H1 (cell line): Measurements from ENCODE around the gene FOXF2. TPM values are rescaled to one million over a fixed set of nuclear protein-coding genes. Genes with fewer than 3 reads are reported as not detected.

ENCODE experiments used
- EZH2 ChIP-seq: fragments of 200-600 bp; sonication (generic); IDR thresholded peaks from 2 replicates; pipeline ENCODE4 v1.7.1; 2012; ENCODE audit warnings: low read depth, mild to moderate bottlenecking, moderate library complexity, low read length, inconsistent platforms; ENCODE audit not compliant: severe bottlenecking
- GABPA ChIP-seq: IDR thresholded peaks from 2 replicates; pipeline ENCODE4 v1.6.1; 2011; ENCODE audit warnings: mild to moderate bottlenecking, low read length, moderate library complexity, borderline replicate concordance; ENCODE audit not compliant: insufficient read depth
- KDM5A ChIP-seq: fragments of 200-600 bp; IDR thresholded peaks from 2 replicates; pipeline ENCODE4 v1.7.1; 2012; ENCODE audit warnings: mild to moderate bottlenecking, low read length, inconsistent platforms, mixed read lengths
- RBBP5 ChIP-seq: IDR thresholded peaks from 2 replicates; pipeline ENCODE4 v1.7.1; 2012; ENCODE audit warnings: low read depth, mild to moderate bottlenecking, inconsistent platforms, low read length, moderate library complexity, borderline replicate concordance
- TAF7 ChIP-seq: optimal IDR thresholded peaks from 2 replicates; pipeline ENCODE3; 2011; ENCODE audit warnings: low read depth, mild to moderate bottlenecking, inconsistent platforms, low read length, moderate library complexity, borderline replicate concordance
- polyA plus RNA-seq, 7 experiments: library from polyadenylated mRNA; depleted of rRNA in 3 of 7; stranded (reverse) in 5 of 7; unstranded in 2 of 7; fragments of >200 nt in 5 of 7; fragments of 200-250 nt in 2 of 7; gene quantifications; 1 replicate in 5 of 7; 2 replicates in 1 of 7; 4 replicates in 1 of 7; pipeline versions ENCODE4 v1.2.1 to v1.2.3, GENCODE V29; 2011 to 2013; ENCODE audit warnings: missing spikeins in 2 of 7, mixed read lengths in 2 of 7
- total RNA-seq: library from RNA; stranded (reverse); fragmentation: NEBNext Ultra II Directional; extraction: Animal tissue kit (Norgen Biotek cat#: 25700); gene quantifications from 2 replicates; pipeline ENCODE4 v1.2.1, GENCODE V29; 2021

FOXF2 gene
- total and polyA plus RNA-seq, 2 of the 8 experiments (the other 6 are each of a cell fraction or from before 2014, with no cell fraction given), result 0.05 TPM; not detected in 1

DNA sequence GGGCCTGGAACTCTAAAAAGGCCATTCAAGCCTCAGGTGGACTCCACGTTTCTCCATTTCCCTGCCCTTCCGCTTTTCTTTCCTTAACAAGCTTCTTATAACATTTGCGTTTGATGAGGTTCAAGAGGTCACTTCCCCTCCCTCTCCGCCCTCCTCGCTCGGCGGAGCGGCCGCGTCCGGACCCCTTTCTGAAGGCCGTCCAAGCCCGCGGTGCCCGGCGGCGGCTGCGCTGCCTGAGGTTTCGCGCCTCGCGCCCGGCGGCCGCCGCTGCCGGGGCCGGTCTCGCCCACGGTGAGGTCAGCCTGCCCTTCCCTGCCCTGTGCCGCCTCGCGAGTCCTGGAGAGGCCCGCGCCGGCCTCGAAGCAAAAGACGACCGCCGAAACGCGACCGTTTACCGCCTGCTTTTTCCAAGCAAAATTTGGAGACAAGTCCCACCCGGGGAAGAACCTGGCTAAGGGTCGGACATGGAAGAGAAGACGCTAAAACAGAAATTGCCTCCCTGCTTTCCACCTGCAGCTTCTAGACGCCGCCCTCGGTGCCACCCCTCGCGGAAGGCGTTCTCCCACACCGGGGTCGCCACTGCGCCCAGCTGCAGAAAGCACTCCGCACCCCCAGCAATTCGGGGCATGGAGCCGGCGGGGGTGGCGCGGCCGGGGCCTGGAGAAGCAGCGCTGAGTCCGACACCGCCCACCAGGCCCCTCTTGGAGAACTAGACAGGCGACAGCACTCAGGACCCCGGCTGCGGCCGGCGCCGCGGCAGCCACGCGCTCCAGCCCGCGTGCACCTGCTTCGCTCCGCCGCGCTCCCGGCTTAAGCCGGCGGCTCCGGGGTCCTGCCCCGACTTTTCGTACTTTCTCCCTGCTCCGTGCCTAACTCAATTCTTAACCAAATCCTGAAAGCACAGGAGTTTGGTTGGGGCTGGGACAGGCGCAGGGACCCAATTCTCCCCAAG, 11.0 kb upstream of the FOXF2 start (continued):
- TF ChIP-seq TAF7 (no peak), EZH2 (peak; percentile 96), GABPA (0 out of 2 replicates have a peak, but pooled peaks have one; percentile 14), KDM5A (no peak), RBBP5 (peak; percentile 29; the same call in 1 of the 2 replicates)
